Small intestine (tissue), 7 donors: ENCODE results near the gene RBMS1. TPM values are rescaled to one million over a fixed set of nuclear protein-coding genes. Genes with fewer than 3 reads are reported as not detected.
"Not testable (repeated sequence)": the region's sequence is repeated elsewhere in the genome, so short reads cannot be mapped to it uniquely, and the experiment has no call there.

ENCODE experiments used
- DNase-seq, 2 donors: peaks; one replicate each; pipeline versions ENCODE4 v3.0.0 to v3.0.0-alpha.2; 2013
- FAIRE-seq: peaks from 2 replicates; lab custom pipeline; 2012; peaks lifted over from hg19 to GRCh38; lab: Jason Lieb, UNC
- H3K27ac ChIP-seq, 3 donors: one replicate each; pipeline ENCODE4 v1.5.1; 2013; ENCODE audit warnings: low read length in 2 of 3, mild to moderate bottlenecking in 2 of 3, control low read depth in 1 of 3, inconsistent platforms in 1 of 3, low read depth in 1 of 3, moderate library complexity in 1 of 3
- H3K27me3 ChIP-seq, 3 donors: one replicate each; pipeline ENCODE4 v1.6.1; 2013; ENCODE audit warnings: low read length in 3 of 3, inconsistent platforms in 1 of 3; ENCODE audit not compliant: control insufficient read depth in 3 of 3, insufficient read depth in 3 of 3
- H3K36me3 ChIP-seq, 3 donors: one replicate each; pipeline ENCODE4 v1.6.1; 2013; ENCODE audit warnings: low read length in 3 of 3, inconsistent platforms in 1 of 3, low read depth in 1 of 3, mild to moderate bottlenecking in 1 of 3, moderate library complexity in 1 of 3; ENCODE audit not compliant: control insufficient read depth in 3 of 3, insufficient read depth in 2 of 3
- H3K4me1 ChIP-seq, 3 donors: one replicate each; pipeline ENCODE4 v1.6.1; 2013; ENCODE audit warnings: low read length in 2 of 3, inconsistent platforms in 1 of 3, low read depth in 1 of 3, mild to moderate bottlenecking in 1 of 3, moderate library complexity in 1 of 3; ENCODE audit not compliant: control insufficient read depth in 3 of 3, insufficient read depth in 2 of 3
- H3K4me3 ChIP-seq, 3 donors: one replicate each; pipeline ENCODE4 v1.5.1; 2013; ENCODE audit warnings: low read length in 3 of 3, control low read depth in 1 of 3, inconsistent platforms in 1 of 3, low read depth in 1 of 3, mild to moderate bottlenecking in 1 of 3, moderate library complexity in 1 of 3
- H3K9me3 ChIP-seq, 2 donors: one replicate each; pipeline ENCODE4 v1.6.1; 2013; ENCODE audit warnings: low read depth in 1 of 2, low read length in 1 of 2; ENCODE audit not compliant: control insufficient read depth in 2 of 2, insufficient read depth in 1 of 2
- WGBS, 3 donors: extraction: QIAGEN DNeasy Blood & Tissue Kit; methylation state at CpG; one replicate each; pipeline ENCODE4 v1.1.7; 2013; 5-methylcytosine and 5-hydroxymethylcytosine counted together
- polyA plus RNA-seq, 4 donors: library from polyadenylated mRNA; stranded (reverse) in 3 of 4; unstranded in 1 of 4; fragments of 200-250 nt in 3 of 4; fragments of 120-200 nt in 1 of 4; gene quantifications; one replicate each; pipeline versions ENCODE4 v1.2.1 to v1.2.3, GENCODE V29; 2013
- donor health status: healthy with polysubstance abuse.
- donor health status: control.
- donor health status: control.
- donor health status: Bipolar disorder and iron deficiency.
- donor health status: healthy.

RBMS1 gene
- polyA plus RNA-seq, 4 donors: 2.0 to 21.4 (median 10.1) TPM

GRCh38 chr2:160494201-160494644, 616 bp upstream of the RBMS1 start:
- DNase-seq (peak in 1 of 2 donors; percentile 36), FAIRE-seq (no peak)
- H3K4me1 ChIP-seq: peaks cover 0 to 5% (median 0%) of the 10 kb centered on the region in 3 donors
- H3K27me3 ChIP-seq: peaks cover 0 to 11% (median 4%) of the 10 kb centered on the region in 3 donors
- H3K27ac ChIP-seq: peak overlapping the region in 2 of 3 donors; percentile 32 to 45
- 14 to 15% (median 14%) methylated on average over 8 of the region's 8 CpGs for WGBS, 3 donors
- no peaks in the 10 kb centered on the region for H3K9me3 ChIP-seq
- H3K4me3 ChIP-seq: peak overlapping the region in 2 of 3 donors; percentile 75 to 89
- H3K36me3 ChIP-seq: no peaks in the 10 kb centered on the region

- Histone ChIP-seq H3K27ac (peak overlapping the region; percentile 1 to 96 (median 87)), H3K4me3 (peak overlapping the region; percentile 75 to 89 (median 85)), H3K9me3 (no peaks in the 10 kb centered on the region), H3K36me3 (no peaks in the 10 kb centered on the region), H3K4me1 (peaks cover 0 to 5% (median 0%) of the 10 kb centered on the region in 3 donors), H3K27me3 (peaks cover 0 to 11% (median 4%) of the 10 kb centered on the region in 3 donors)
- FAIRE-seq (no peak), DNase-seq (peak; percentile 60 to 88)
- WGBS, 3 donors: 0 to 2% (median 1%) methylated on average over 45 to 66 of the region's 66 CpGs
These were observed 993 bp downstream of the RBMS1 start for GRCh38 chr2:160492401-160493226.

GRCh38 chr2:160491911-160492371, 1.7 kb downstream of the RBMS1 start:
- Histone ChIP-seq H3K4me1 (peaks cover 0 to 5% (median 0%) of the 10 kb centered on the region in 3 donors), H3K27me3 (peaks cover 0 to 11% (median 4%) of the 10 kb centered on the region in 3 donors), H3K27ac (peak overlapping the region in 2 of 3 donors; percentile 87 to 96), H3K36me3 (no peaks in the 10 kb centered on the region), H3K4me3 (peak overlapping the region; percentile 75 to 89 (median 85)), H3K9me3 (no peaks in the 10 kb centered on the region)
- DNase-seq: peak in 1 of 2 donors; percentile 20
- WGBS, 3 donors: 18 to 38% (median 31%) methylated on average over 10 of the region's 10 CpGs
- no peak for FAIRE-seq

GRCh38 chr2:160490733-160491685, 2.6 kb downstream of the RBMS1 start:
- 56 to 75% (median 59%) methylated on average over 8 of the region's 8 CpGs for whole genome bisulfite sequencing, 3 donors
- Histone ChIP-seq H3K4me1 (peaks cover 0 to 5% (median 0%) of the 10 kb centered on the region in 3 donors), H3K4me3 (no peak overlapping the region), H3K36me3 (no peaks in the 10 kb centered on the region), H3K27ac (peak overlapping the region in 1 of 3 donors; percentile 20), H3K27me3 (peaks cover 0 to 11% (median 4%) of the 10 kb centered on the region in 3 donors), H3K9me3 (no peaks in the 10 kb centered on the region)
- FAIRE-seq (peak; percentile 10), DNase-seq (no peak)

GRCh38 chr2:160489111-160489510, 4.5 kb downstream of the RBMS1 start:
- Histone ChIP-seq H3K9me3 (no peaks in the 10 kb centered on the region), H3K27ac (no peak overlapping the region), H3K4me1 (peaks cover 0 to under 1% (median 0%) of the 10 kb centered on the region in 3 donors), H3K27me3 (peaks cover 0 to 1% (median under 1%) of the 10 kb centered on the region in 3 donors), H3K4me3 (no peak overlapping the region), H3K36me3 (no peaks in the 10 kb centered on the region)
- DNase-seq (no peak), FAIRE-seq (no peak)
- 94 to 96% (median 94%) methylated on average over 1 of the region's 1 CpG for WGBS, 3 donors

- not testable (repeated sequence) for H3K27me3 ChIP-seq, H3K36me3 ChIP-seq, H3K9me3 ChIP-seq, H3K4me1 ChIP-seq, H3K27ac ChIP-seq, FAIRE-seq, H3K4me3 ChIP-seq, DNase-seq
- 79 to 91% (median 86%) methylated on average over 12 of the region's 12 CpGs for WGBS, 3 donors
These were observed 5.3 kb downstream of the RBMS1 start for GRCh38 chr2:160488289-160488688.

GRCh38 chr2:160486341-160486740, 7.3 kb downstream of the RBMS1 start:
- H3K36me3 ChIP-seq: no peaks in the 10 kb centered on the region
- no peak overlapping the region for H3K4me3 ChIP-seq
- FAIRE-seq: no peak
- WGBS, 3 donors: 80 to 100% (median 96%) methylated on average over 1 of the region's 1 CpG
- H3K9me3 ChIP-seq: no peaks in the 10 kb centered on the region
- peaks cover 0 to 3% (median 0%) of the 10 kb centered on the region in 3 donors for H3K4me1 ChIP-seq
- no peak for DNase-seq
- no peak overlapping the region for H3K27ac ChIP-seq
- H3K27me3 ChIP-seq: no peaks in the 10 kb centered on the region
